ENCODE measurements around the gene SLC37A1.
A peak's percentile ranks its signal among the peaks of the same experiment; 100 is the strongest.

Gene SLC37A1

DNA sequence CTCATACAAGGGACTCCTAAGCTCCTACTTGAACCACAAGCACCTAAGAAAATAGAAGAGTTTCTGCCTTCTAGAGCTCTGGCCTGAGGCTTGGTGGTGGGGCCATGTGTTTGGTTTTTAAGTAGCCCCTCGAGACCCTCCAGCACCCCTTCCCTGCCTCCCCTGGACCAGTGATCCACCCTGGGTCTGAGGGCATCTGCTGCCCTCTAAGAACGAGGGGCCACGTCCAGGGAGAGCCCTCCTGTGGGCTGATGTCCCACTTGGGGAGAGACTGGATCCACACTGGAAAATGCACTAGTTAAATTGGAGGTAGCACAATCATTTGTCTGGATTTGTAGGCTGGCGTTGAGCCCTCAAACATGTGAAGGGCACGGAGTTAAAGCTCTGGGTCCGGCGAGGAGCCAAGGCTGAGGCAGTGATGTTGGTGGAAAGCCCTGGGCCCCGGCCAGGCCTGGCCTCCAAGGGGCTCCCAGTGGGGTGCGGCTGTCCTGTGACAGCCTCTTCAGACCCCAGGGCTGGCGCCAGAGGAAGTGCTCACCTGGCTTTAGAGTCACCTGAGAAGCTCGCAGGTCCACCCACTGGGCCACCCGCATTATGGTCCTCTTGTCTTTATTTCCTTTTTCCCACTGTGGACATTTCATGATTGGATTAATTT lies 65.2 kb downstream of the SLC37A1 start:
- DNase-seq (ENCODE audit: low read depth) = no peak

DNA sequence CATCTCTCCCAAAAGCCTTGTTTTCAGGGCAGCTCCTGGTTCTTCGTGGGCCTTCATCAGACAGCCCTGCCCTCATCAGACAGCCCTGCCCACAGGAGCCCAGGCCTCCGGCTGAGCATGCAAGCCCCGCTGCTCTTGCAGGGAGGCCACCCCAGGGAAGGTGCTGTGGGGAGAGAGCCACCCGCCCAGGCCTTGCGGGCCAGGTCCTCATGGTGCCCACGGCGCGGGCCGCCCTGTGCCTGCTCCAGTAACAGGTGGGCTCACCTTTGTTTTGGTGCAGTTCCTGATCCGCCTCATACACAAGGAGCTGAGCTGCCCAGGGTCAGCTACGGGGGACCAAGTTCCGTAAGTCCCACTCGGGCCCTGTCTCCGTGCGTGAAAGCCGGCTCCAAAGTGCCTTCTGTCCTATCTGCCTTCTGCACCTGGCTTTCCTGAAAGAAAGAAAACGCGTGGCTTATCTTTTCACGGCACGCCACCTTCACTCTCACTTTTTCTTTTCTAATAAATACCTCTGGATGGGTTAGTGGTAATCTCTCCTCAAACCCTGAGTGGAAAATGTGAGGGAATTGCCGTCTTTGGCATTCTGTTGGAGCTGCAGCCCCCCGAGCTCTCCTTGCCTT lies 65.9 kb downstream of the SLC37A1 start:
- DNase-seq (ENCODE audit: low read depth) = no peak

DNA sequence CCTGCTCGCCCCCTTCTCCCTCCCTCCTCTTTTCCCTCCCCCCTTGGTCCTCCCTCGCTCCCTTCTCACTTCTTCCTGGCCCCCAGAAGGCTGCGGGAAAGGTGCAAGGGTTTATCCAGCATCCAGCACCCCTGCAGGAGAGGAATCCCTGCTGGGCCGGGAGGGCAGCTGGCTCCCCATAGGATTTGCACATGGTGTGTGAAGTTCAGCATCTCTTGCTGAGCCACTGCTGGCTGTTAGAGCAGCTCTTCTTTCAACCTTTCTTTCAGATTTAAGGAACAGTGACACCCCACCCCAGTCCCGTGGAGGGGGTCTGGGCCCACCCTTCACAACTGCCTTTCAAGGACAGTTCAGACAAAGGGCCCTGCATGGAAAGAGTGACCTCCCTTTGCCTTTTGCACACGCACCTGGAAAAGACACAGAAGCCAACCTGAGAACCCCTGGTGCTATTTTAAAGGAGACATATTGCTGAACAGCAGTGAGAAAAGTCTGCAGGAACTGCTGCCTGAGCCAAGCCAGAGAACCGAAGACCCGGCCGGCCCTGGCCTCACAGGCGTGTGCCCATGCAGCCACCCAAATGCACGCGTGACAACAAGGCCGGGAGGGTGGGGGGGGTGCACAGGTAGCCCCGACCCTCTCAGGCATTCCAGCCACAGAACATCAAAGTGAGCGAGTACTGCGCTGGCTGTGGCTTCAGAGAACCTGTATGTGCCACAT lies 66.6 kb downstream of the SLC37A1 start:
- no peak for DNase-seq (ENCODE audit: low read depth)

- no peak for DNase-seq (ENCODE audit: low read depth)
Observed at GRCh38 chr21:42580793-42581321, 67.2 kb downstream of the SLC37A1 start.

DNA sequence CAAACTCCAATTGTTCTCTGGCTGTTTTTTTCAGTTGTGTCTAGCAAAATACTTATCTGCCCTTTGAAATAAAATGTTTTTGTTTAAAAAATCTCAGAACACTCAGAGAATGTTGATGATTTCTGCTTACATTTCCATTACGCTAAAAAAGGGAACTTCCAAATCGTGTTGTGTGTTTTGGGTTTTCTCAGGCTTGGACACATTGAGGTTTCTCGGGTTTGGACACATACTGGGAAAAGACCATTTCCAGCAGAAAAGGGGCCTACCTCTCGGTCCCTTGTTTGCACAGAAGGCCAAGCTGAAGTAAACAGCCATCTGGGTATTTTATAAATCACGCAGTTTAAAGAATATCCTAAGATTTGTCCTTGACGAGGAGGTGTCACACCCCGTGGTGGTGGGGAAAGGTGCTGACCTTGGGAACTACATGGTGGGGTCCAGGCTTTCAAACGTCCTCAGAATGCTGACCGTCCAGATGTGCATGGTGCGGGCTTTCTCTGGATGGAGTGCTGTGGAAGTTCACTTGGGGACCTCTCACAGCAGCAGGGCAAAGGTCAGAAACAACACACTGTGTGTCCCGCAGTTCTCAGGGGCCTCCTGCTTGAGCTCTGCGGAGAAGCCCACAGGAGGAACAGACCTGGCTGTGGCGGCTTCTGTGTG lies 67.8 kb downstream of the SLC37A1 start:
- no peak for DNase-seq (ENCODE audit: low read depth)

- no peak for DNase-seq (ENCODE audit: low read depth)
Observed at GRCh38 chr21:42581993-42582786, 68.5 kb downstream of the SLC37A1 start.

DNA sequence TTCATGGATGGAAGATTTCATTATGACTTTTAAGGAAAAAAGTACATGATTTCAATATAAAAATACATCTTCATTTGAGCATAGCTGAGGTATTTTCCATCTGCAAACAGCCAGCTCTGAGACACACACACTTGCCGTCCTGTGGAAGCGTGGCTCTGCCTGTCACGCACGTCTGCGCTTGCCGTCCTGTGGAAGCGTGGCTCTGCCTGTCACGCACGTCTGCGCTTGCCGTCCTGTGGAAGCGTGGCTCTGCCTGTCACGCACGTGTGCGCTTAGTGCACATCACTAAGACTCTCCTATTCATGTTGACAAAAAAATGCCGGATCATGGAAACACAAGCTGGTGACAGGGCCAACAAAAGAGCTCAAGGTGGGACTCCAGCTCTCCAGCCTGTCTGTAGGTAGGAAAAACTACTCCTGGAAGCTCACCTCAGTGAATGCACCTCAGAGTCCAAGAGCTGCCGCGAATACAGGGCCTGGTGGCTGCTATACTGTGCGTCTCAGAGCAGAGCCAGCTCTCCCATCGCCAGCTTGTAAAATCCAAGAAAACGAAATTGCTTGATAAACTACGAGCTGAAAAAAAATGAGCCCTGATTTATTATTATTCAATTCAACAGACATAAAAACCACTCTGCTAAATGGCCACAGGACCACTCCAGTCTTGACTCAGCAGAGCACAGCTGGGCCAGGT lies 69.3 kb downstream of the SLC37A1 start:
- DNase-seq (ENCODE audit: low read depth) = no peak

DNA sequence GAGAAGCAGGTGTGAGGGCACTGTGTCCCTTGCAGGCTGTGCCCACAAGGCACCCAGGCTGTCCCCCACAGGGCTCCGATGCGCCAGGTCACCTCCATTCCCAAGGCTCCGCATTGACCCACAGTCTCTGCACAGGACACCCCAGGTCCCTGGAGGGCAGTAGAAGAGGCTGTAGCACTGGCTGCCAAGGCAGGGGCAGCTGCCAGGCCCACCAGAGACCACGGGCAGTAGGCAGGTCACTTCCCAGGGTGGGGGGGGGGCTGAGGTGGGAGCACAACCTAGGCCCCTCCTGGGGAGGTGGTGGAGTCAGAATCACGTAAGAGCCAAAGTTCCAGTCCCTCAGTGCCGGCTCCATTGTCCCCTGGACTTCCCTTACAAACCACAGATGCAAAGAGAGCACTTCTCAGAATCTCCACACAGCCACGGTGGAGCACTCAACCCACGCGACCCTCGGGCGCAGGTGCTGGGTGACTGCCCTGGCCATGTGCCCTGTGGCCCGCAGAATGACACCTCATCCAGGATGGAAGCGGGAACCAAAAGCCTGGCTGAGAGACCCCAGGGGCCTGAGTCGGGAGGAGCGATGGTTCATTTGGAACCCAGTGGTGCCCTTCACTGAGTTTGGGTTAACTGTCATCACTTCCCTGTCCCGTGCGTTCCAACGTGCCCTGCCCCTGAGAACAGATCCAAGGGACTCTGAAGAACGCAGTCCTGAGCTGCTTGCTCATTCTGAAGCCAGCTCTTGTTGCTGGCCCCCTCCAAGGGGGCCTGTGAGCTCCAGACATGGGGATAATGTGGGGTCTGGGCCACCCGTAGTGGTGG lies 70.0 kb downstream of the SLC37A1 start:
- DNase-seq (ENCODE audit: low read depth) = no peak

GRCh38 chr21:42584296-42584641 lies 70.6 kb downstream of the SLC37A1 start:
- DNase-seq (ENCODE audit: low read depth) = no peak

DNA sequence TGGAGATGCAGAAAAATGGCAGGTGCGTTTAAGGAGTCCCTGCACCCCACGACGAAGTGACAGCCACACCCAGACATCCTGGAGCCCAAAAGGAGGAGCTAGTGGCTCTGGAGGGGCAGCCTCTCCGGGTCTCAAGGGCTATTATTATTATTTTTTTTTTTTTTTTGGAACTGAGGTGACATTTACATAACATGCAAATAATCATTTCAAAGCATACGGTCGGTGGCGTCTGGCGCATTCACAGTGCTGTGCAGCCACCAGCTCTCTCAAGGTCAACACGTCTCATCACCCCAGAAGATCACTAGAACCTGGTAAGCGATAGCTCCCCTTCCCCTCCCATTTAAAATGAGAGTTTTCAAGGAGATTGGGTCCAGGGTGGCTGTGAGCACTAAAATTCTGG lies 72.2 kb downstream of the SLC37A1 start:
- DNase-seq (ENCODE audit: low read depth) = no peak

DNA sequence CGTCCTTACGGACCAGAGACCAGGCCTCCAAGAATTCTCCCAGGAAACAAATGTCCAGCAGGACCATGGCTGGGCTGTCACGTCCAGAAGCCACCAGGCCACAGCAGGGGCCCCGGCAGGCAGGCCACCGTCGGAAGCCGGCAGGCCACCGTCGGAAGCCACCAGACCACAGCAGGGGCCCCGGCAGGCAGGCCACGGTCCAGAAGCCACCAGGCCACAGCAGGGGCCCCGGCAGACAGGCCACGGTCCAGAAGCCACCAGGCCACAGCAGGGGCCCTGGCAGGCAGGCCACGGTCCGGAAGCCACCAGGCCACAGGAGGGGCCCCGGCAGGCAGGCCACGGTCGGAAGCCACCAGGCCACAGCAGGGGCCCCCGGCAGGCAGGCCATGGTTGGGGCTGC lies 72.8 kb downstream of the SLC37A1 start:
- no peak for DNase-seq (ENCODE audit: low read depth)

DNA sequence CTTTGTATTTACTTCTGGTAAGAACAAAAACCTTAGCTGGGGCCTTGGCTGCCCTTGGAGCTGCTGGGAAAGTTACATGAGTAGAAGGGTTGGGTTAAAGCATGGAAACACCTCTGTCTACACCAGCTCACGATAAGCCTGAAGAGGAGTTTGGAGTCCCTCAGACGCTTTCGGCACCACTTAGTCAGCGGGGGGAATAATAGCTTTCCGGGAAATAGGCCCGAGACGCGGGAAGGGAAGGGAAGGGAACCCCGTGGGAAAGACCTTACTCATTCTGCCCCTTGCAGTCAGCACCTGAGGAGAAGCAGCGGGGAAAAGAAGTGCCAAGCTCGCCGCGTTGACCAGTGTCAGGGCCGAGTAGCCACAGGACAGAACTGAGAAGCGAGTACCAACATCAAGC lies 73.4 kb downstream of the SLC37A1 start:
- no peak for DNase-seq (ENCODE audit: low read depth)

- DNase-seq (ENCODE audit: low read depth) = no peak
Observed at GRCh38 chr21:42590431-42591131, 76.9 kb downstream of the SLC37A1 start.

DNA sequence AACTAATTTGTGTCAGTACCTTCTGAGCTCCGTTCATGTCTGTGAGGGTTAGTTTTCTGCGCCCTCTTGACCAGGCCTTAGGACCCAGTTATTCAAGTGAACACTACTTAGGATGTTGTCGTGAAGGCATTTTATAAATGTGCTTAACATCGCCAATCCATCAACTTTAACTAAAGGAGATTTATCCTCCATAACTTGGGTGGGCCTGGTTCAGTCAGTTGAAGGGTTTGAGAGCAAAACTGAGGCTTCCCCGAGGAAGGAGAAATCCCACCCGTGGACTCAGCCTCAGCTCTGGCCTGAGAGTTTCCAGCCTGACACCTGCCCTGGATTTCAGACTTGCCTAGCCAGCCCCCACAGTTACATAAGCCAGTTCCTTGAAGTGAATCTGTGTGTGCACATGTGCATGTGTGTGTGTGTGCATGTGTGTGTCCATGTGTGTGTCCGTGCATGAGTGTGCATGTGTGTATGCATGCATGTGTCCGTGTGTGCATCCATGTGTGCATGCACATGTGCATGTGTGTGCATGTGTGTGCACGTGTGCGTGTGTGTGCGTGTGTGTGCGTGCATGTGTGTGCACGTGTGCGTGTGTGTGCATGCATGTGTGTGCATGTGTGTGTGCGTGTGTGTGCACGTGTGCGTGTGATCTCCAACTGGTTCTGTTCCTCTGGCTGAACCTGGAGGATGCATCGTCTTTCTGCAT lies 77.7 kb downstream of the SLC37A1 start:
- no peak for DNase-seq (ENCODE audit: low read depth)

DNA sequence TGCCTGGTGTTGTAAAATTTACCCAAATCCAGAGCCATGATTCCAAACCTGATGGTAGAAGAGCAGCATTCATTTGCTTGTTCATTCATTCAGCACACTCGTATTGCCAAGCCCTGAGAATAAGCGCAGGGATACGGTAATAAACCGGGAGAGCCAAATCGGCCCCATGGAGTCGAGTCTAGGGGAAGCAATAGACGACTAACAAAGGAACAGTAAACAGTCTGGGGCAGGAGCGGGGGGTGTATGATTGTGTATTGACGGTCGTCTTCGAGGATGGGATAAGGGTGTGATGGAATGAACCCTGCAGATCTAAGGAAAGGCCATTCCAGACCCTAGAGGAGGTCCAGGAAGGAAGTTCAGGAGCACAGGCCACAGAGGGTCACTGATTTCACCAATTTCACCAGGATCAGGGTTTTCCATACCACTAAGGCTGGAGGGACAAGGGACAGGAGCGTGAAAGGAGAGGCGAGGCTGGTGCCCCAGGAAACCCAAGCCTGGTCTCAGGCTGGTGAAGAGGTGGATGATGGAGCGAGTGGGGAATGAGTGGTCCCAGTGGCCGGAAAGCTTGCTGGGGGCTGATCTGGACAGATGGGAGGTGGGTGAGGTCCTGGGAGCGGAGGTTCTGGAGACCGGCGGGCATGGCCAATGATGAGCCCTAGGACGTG lies 78.6 kb downstream of the SLC37A1 start:
- no peak for DNase-seq (ENCODE audit: low read depth)

DNA sequence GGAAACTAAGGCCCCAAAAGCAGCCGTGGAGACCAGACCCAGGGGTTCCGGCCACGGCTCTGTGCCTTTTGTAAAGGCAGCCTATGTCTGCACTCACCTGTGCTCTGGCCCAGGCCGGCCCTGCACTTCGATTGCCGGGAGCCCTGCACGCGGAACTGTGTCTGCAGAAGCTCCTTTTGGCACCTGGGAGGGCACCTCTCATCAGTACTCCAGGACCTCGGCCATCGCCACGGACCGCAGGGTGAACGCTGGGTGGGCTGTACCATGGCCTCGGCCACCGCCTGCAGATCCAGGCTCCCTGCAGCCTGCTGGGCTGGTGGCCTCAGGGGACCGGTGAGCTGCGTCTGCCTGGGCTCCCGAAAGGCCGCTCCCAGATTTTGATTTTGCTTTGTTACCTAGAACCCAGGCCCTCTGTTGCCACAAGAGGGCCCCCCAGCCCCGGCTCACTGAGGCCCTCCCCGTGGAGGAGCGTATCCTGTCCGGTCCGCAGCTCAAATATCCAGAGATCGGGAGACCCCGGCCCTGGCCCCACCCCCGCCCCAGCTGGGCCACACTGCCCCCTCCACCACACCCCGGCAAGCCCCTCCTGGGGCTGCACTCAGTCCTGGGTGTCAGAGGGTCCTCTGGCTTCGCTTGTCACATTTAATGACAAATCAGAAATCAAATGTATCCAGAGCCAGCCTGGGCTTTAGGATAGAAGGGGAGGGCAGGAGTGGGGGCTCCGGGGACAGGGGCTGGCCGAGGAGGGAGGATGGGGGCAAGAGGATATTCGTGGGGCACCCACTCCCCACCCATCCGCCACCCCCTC lies 79.6 kb downstream of the SLC37A1 start:
- peak; percentile 49 for DNase-seq (ENCODE audit: low read depth)

DNA sequence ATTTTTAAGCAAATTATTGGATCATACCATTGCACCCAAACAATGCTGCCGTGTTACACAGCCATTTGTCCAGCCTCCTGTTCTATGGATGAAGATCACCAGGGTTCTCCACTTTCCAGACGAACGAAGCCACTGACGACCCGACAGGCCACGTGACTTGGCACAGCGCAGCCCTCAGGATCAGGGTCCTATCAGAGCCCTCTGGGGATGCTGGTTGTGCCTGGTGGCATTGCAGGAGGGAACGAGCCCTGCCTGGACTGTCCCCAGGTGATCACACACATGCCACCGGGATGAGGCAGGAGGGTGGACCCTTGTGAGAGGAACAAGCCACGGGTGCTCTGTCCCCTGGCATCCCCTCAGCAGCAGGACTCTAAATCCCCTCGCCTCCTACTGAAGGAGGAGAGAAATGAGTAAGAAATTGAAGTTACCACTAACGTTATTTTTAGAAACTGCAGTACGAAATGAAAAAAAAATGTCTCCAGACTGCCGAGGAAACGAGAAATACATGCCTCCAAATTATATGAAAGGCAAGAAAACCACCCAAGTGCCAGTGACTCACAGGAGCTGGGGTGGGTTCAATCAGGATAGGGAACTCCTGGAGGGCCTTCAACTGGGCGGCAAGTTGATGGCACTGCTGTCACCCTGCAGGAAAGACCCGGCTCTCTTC lies 81.1 kb downstream of the SLC37A1 start:
- no peak for DNase-seq (ENCODE audit: low read depth)
